ENCODE results near the gene TMPRSS11A. TPM values are rescaled to one million over a fixed set of nuclear protein-coding genes. Genes with fewer than 3 reads are reported as not detected.

TMPRSS11A gene
- total RNA-seq, 1 donor from 2014 or later: not detected

DNA sequence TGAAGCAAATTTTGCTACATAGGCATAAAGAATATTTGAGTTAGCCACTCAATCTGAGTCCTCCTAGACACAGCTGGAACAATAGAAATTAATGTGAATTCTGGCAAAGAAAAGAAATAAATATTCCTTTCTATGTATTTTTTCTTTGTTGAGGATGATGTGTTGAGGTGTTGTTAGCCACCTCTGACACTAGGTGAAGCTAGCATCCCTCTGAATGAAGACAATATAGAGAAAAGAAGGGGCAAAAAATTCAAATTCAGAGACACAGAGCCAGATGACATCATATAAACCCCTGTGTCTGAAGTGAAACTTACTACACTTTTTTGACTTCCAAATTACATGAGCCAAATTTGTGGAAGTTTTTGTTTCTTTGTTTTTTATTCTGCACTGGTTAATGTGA is 44.9 kb downstream of the TMPRSS11A start:
- no peak for DNase-seq
- intact Hi-C loops (cut with micrococcal nuclease): no loop called here
- no peak for ATAC-seq

DNA sequence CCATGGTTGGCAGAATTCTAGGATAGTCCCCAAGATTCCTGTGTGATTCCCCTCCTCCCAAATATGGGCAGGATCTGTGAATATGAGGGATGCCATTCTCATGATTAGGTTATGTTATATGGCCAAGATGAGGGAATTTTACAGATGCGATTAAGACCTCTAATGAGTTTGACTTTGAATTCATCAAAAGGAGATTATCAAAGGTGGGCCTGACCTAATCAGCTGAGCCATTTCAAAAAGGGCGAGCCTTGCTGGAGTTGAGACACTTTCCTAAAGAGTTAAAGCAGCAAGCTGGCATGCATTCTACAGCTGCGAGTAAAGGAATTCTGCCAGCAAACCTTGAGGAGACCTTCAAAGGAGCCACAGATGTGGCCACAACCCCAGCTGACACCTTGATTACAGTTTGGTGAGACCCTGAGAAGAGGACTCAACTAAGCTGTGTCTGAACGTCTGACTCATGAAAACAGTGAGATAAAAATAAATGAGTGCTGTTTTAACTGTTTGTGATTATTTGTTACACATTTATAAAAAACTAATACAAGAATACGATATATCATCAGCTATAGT is 47.8 kb downstream of the TMPRSS11A start:
- intact Hi-C loops (cut with micrococcal nuclease): no loop called here
- ATAC-seq (no peak), DNase-seq (no peak)

DNA sequence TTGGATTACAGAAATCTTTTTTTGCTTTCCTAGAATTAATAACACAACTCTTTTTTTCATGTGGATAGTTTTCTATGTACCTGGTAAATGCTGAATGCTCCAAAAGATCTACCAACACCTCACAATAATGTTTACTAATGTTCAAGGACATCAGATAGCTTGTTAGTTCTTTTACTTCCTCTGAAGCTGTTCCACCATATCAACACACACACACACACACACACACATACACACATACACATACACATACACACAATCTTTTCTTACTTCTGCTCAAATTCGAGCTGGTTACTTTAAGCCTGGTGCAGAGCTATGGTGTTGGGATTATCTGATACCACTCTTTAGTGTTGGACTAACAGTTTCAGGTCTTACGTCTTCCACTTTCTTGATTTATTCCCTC is 51.2 kb downstream of the TMPRSS11A start:
- ATAC-seq (no peak), DNase-seq (no peak)
- intact Hi-C loops (cut with micrococcal nuclease): no loop called here

DNA sequence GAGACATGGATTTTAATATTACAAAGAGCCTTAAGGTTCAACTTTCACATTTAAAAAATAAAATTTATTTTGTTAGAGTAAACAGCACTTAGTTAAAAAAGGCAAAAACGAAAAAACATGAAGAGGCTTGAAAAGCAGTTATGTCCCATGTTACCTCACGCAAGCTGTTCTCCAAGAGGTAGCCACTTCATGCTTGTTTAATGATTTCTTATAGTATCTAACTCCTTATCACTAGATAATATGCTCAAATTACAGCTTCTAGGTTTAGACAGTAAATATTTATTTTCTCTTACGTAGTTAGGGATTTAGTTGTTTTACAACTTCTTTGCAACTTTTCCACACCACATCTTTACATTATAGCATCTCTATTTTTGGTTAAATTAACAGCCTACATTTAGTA is 51.7 kb downstream of the TMPRSS11A start:
- DNase-seq (no peak), ATAC-seq (no peak)
- intact Hi-C loops (cut with micrococcal nuclease): no loop called here

DNA sequence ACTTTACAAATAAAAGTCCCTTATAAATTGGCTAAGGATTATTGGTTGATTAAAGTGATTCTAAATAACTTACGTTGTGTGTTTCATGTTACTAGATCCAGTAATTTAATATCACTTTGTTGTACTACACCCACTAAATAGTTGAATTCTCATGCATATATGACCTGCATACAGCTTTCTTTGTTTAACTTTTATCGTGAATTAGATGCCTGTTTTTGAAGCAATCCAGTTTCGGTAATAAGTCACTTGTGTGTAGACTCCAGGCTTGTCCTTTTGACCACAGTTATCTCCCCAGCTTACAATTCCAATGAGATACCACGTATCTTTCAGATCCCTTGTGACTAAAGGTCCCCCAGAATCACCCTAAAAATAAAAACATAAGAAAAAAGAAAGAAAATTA is 52.2 kb downstream of the TMPRSS11A start:
- DNase-seq (no peak), ATAC-seq (no peak)
- intact Hi-C loops (cut with micrococcal nuclease): no loop called here

DNA sequence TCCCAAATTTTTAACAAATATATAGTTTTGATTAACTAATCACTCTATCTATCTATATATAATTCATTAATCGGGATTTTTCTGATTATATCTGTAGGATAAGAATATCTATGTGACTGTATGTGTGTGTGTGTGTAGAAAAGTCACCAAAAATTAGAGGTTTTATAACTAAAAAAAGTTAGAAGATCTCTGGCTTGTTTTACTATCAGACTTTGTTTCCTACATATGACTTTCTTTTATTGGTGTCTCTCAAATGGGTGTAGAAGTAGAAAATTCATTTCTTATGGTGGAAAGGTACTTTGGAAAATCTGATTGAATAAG is 52.7 kb downstream of the TMPRSS11A start:
- intact Hi-C loops (cut with micrococcal nuclease): no loop called here
- ATAC-seq (no peak), DNase-seq (no peak)

DNA sequence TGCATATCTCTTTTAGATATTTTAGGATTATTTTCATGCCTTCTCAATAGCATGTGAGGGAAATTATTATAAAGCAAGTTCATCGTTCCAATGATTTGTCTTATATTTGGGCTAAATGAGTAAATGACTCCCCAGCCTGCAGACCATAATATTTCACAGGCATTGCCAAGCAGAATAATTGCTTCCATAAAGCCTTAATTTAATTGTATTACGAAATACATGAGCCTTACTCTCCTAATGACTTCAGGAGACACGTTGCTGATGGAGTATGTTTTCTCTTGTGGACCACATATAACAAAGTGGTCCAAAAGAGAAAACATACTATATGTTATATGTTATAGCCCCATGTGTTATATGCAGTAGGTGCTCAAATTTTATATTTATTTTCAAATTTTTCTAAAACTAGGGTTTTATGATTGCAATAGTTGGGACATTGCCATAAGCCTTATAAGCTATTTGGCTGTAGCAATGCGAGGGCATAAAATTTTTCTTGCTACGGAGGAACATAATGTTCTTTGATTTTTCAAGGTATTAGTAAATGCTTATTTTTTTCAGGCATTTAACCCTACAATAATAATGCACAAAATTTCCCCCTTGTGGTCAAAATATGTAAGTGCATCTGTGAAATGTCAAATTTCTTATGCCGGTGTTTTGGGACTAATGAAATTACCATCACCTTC is 53.2 kb downstream of the TMPRSS11A start:
- ATAC-seq: no peak
- intact Hi-C loops (cut with micrococcal nuclease): no loop called here
- no peak for DNase-seq

DNA sequence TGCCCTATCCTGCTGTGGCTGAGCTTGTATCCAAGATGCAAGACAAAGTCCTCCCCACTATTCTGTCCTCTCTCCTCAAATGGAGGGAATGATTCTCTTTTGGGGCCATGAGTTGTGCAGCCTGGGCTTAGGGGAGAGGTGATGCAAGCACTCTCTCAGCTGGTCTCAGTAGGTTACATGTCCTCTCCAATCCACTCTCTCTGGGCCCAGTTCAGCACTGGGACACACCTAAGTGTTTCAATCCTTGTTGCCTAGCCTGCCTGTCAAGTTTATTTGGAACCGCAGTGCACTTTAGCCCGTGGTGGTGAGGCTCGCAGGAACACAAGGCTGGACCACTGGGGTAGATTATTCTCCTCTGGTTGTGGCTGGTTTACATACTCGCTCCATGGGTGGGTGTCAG is 55.6 kb downstream of the TMPRSS11A start:
- intact Hi-C loops (cut with micrococcal nuclease): no loop called here
- DNase-seq: no peak
- ATAC-seq: no peak

DNA sequence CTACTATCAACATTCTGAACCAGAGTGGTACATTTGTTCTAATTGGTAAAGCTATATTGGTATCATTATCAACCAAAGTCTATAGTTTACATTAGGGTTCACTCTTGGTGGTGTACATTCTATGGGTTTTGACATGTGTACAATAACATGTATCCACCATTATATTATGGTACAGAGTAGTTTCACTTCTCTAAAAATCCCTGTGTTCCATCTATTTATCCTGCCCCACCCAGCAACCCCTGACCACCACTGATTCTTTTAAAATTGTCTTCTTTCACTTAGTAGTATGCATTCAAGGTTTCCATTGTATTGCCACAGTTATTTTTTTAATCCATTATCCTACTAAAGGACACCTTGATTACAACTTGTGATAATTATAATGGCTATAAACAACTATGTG is 64.2 kb downstream of the TMPRSS11A start:
- intact Hi-C loops (cut with micrococcal nuclease): no loop called here
- ATAC-seq (no peak), DNase-seq (no peak)

DNA sequence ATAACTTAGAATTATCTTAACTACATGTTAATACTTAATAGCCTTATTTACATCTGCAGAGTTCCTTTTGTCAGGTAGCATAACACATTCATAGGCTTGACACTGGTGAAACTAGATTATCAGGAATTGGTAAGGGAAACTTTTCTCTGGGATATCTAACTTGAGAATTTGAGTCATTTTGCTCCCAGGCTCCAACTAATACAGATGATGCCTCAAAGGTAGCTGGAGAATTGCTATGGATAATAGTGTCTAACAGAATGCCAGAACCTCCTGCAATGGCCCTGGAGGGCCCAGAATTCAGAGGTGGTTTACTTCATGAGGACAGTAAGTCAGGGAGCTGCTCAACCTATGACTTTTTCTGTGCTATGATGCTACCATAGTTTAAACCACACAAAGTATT is 65.6 kb downstream of the TMPRSS11A start:
- intact Hi-C loops (cut with micrococcal nuclease): no loop called here
- ATAC-seq (no peak), DNase-seq (no peak)

DNA sequence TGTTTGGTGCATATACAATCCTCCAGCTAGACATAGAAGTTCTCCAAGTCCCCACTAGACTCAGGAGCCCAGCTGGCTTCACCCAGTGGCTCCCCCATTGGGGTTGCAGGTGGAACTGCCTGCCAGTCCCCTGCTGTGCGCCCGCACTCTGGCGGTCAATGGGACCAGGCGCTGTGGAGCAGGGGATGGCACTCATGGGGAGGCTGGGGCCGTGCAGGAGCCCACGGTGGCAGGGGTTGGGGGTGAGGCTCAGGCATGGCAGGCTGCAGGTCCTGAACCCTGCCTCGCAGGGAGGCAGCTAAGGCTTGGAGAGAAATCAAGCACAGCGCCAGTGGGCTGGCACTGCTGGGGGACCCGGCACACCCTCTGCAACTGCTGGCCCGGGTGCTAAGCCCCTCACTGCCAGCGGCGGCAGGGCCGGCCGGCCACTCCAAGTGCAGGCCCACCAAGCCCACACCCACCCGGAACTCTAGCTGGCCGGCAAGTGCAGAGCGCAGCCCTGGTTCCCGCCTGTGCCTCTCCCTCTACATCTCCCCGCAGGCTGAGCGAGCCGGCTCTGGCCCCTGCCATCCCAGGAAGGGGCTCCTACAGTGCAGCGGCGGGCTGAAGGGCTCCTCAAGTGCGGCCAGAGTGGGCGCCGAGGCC is 66.8 kb downstream of the TMPRSS11A start:
- intact Hi-C loops (cut with micrococcal nuclease): no loop called here
- ATAC-seq (no peak), DNase-seq (no peak)

DNA sequence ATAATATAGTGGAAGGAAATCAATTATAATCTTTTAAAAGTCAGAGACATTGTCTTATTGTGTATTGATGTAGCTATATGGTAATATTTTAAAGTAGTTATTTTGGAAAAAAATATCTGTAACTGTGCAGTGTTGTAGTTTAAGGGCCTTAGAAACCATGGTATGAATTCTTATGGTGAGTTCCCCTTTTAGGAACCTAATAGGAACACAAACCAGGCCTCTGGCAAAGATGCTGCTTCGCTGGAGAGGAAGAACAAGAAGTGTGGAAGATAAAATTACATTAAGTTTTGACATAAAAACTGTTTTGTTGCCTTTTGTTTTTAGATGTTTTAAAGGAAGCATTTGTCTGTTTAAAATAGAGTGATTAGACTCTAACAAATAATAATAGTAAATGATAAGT is 68.6 kb downstream of the TMPRSS11A start:
- DNase-seq: no peak
- ATAC-seq: no peak
- intact Hi-C loops (cut with micrococcal nuclease): no loop called here

DNA sequence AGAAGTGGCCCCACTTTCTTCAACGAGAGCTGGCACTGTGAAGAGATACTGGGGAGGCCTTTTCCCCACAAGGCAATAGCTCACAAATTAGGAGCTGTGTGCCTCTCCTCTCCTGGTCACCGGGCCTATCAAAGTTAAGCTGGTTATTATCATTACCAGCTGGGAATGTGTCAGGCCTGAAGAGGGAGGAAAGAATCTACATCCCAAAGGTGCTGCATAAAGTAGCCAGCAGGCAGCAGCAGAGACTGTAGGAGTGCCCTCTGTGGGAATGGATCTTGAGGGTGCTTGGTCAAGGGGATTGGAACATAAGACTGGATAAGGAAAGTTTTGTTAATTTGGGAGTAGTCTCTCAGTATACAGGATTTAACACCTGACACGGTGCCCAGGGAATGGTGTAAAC is 70.4 kb downstream of the TMPRSS11A start:
- DNase-seq (no peak), ATAC-seq (no peak)
- intact Hi-C loops (cut with micrococcal nuclease): no loop called here

DNA sequence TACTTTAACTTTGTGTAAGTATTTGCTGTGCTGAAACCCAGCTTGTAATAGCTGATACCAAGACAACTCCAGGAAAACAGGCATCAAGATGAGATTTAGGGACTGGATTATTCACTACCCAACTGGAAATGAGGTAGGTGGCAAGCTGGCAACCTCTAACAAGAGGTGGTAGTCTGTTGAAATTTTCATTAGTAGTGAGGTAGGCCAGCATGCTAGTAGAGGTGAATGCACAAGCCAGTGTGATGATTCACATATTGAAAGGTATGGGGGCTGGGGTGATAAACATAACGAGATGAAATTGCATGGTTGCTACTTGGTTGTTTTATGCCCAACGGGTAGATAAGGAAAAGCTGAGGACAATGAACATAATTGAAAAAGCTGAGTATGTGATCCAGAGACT is 71.0 kb downstream of the TMPRSS11A start:
- intact Hi-C loops (cut with micrococcal nuclease): no loop called here
- no peak for DNase-seq

DNA sequence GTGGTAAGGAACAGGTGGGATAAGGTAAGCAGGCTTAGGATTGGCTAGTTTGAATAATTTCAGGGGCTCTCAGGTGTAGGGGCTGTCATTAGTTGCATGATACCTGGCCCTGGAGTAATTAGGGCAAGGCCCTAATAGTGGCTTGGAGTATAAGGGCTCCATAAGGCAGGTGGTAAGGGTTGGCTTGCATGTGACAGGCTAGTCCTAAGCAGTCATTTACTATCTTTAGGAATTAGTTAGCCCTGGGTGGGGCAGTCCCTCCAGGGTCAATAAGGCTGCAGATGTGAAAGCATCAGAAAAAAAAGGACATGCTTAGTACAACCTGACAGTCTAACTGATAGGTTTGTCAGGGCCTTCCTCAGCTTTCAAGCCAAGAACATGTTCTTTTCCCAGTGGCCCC is 71.6 kb downstream of the TMPRSS11A start:
- intact Hi-C loops (cut with micrococcal nuclease): no loop called here
- DNase-seq (no peak), ATAC-seq (no peak)

More for the DNA sequence above, 71.0 kb downstream of the TMPRSS11A start:
- ATAC-seq: no peak

DNA sequence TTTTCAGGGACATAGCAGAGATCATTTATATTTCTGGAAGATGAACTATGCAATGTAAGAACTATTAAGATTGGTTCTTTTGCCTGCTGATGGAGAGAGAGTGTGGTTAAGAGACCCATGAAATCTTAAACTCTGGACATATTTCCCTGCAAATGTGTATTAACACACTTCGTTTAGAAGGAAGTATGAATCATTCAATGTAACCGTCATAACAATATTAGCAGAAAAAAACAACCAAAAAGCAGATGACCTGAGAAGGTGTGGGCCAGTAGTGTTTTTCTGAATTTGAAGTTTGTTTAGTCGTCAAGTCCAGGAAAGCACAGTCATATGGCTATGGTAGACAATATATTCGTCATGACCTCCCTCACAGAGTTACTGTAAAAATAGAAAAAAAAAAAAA is 77.0 kb downstream of the TMPRSS11A start:
- no peak for ATAC-seq
- intact Hi-C loops (cut with micrococcal nuclease): no loop called here
- no peak for DNase-seq

DNA sequence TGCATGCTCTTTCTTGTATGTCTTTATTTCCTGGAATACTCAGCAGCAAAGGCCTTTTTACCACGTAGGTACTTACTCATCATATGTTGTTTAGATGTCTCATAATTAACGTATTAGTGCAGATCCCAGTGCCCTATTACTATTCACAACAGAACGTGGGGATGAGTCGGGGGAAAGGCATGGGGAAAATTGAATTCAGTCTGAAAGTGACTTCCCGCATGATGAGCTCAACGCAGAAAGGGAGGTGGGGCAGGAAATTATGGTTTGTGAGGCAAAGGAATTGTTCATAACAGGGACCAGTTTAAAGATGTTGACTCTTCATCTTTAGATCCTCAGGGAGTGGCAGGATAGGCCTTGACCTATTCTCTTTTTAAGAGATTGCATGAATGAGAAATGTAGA is 77.5 kb downstream of the TMPRSS11A start:
- no peak for DNase-seq
- no peak for ATAC-seq
- intact Hi-C loops (cut with micrococcal nuclease): no loop called here

DNA sequence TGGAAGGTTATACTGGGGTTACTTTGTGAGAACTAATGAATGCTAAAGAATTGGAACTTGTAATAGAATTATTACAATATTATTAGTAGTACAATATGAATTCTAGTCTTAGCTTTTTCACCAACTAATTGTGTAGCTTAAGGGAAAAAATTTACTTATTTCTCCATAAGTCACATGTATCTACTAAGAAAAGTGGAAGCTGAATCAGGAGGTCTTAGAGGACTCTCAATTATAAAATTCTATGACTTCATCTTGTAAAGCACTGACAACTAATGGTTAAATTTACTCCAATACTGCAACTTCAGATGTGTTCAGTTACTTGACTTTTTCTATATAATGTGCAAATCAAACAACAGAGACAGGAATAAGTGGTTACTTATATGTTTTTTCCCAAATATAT is 78.6 kb downstream of the TMPRSS11A start:
- DNase-seq (no peak), ATAC-seq (no peak)
- intact Hi-C loops (cut with micrococcal nuclease): no loop called here

DNA sequence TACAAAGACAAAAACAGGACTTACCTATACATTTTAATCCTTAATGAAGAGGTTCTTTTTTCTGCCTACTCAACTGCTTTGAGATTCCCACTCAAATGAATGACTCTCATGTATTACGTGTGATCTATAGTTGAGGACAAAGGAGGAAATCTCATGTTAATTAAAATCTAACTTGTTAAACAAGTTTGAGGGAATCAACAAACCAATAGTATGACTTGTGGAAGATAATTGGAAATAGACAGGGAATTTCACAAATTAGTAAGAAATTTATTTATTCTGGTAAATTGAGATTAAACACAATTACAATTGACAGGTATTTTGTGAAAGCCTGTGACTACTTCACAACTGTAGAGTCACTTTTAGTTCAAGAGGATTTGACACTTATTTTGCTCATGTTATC is 79.4 kb downstream of the TMPRSS11A start, which contains the start of gene TMPRSS11D:
TMPRSS11D (minus strand) TSS at position 101 of the 400 bp plus-strand sequence; CDS start at position 32, 69 bp downstream.
- DNase-seq: no peak
- no peak for ATAC-seq
- intact Hi-C loops (cut with micrococcal nuclease): no loop called here

DNA sequence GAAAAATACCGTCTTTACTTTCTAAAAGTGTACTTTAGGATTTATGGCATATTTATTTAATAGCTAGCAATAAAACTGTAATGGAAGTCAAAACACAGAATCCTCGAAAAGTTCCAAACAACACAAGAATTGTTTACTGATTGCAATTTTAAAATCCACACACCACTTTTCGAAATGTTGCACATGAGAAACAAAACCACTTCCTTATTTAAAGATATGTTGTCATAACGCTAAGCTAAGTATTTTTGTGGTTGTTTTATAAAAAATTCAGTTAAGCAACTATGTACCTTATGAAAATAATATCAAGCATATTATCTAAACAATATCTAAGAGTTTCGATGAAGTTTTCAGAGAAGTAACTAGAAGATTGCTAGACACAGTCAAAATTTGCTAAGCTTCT is 79.8 kb downstream of the TMPRSS11A start:
- DNase-seq (no peak), ATAC-seq (no peak)
- intact Hi-C loops (cut with micrococcal nuclease): no loop called here
